Ovary (tissue), 9 donors: Measurements from ENCODE around the gene ZKSCAN7. TPM values are rescaled to one million over a fixed set of nuclear protein-coding genes. Genes with fewer than 3 reads are reported as not detected.
"Not testable (repeated sequence)": the region's sequence is repeated elsewhere in the genome, so short reads cannot be mapped to it uniquely, and the experiment has no call there.

Source experiments
- DNase-seq, 5 donors: peaks; one replicate each; pipeline ENCODE4 v3.0.0-alpha.2; 2019 to 2020
- H3K27ac ChIP-seq, 2 donors: fragments of 200-600 bp; one replicate each; pipeline versions ENCODE4 v1.5.1 to v1.8.0; 2019 to 2022
- H3K27me3 ChIP-seq: fragments of 200-600 bp; one replicate; pipeline ENCODE4 v1.8.0; 2022
- H3K36me3 ChIP-seq: fragments of 200-600 bp; sonication (generic); one replicate; pipeline ENCODE4 v1.5.1; 2019
- H3K4me1 ChIP-seq: one replicate; pipeline ENCODE4 v1.8.1; 2013; ENCODE audit warnings: mild to moderate bottlenecking, moderate library complexity; ENCODE audit not compliant: insufficient read depth
- H3K4me3 ChIP-seq: fragments of 200-600 bp; sonication (generic); one replicate; pipeline ENCODE4 v1.5.1; 2017
- H3K9me3 ChIP-seq, 2 donors: fragments of 200-600 bp in 1 of 2; sonication (generic) in 1 of 2; one replicate each; pipeline versions ENCODE4 v1.5.1 to v1.8.1; 2013 to 2019; ENCODE audit warnings: mild to moderate bottlenecking in 1 of 2, moderate library complexity in 1 of 2
- CTCF ChIP-seq, 3 donors: fragments of 450-650 bp in 2 of 3; fragments of 200-600 bp in 1 of 3; IDR thresholded peaks; one replicate each; pipeline versions ENCODE4 v1.5.1 to v1.8.0; 2016 to 2022; ENCODE audit warnings: antibody characterized with exemption in 3 of 3, mild to moderate bottlenecking in 1 of 3
- EP300 ChIP-seq: sonication (generic); formaldehyde crosslinking; IDR thresholded peaks from one replicate; pipeline ENCODE4 v1.6.1; 2017; ENCODE audit warnings: antibody characterized with exemption
- POLR2A ChIP-seq: fragments of 450-650 bp; IDR thresholded peaks from one replicate; pipeline ENCODE4 v1.6.1; 2017; ENCODE audit warnings: antibody characterized with exemption, mild to moderate bottlenecking, moderate library complexity
- WGBS, 3 donors: extraction: QIAGEN DNeasy Blood & Tissue Kit in 1 of 3; methylation state at CpG; one replicate each; pipeline versions ENCODE4 v1.1.5 to v1.1.7; 2013 to 2017; 5-methylcytosine and 5-hydroxymethylcytosine counted together
- intact Hi-C, 4 donors: fragments of 100-400 bp; cut with DNase I; formaldehyde crosslinking; loops; one replicate each; pipeline versions ENCODE4 v1.11.0 to v1.15.1; 2022 to 2023
- polyA plus RNA-seq, 2 donors: library from polyadenylated mRNA; stranded (reverse); fragments of 200-250 nt in 1 of 2; fragments of 350-450 nt in 1 of 2; fragmentation: Illumina TruSeq in 1 of 2; extraction: RNeasy Lipid Tissue Mini Kit (QIAGEN cat#74804) in 1 of 2; gene quantifications; one replicate each; pipeline ENCODE4 v1.2.3, GENCODE V29; 2013 to 2014
- total RNA-seq, 7 donors: library from RNA; depleted of rRNA in 2 of 7; stranded (reverse); fragments of >200 nt in 2 of 7; fragmentation: NEBNext Ultra II Directional in 3 of 7; extraction: Animal tissue kit (Norgen Biotek cat#: 25700) in 3 of 7; gene quantifications; one replicate each; pipeline versions ENCODE4 v1.1.0 to v1.2.4, GENCODE V29; 2016 to 2023
- donor health status: DM: no; HTN: no; CAD: no; lungs with moderate emphysema.
- donor health status: DM: no; HTN: no; CAD: no.
- donor health status: Bipolar disorder and iron deficiency.
- donor health status: DM: yes; HTN: yes; CAD: no.
- donor health status: DM: no; HTN: no; CAD: no.
- donor health status: DM: yes; HTN: yes; CAD: no.

Gene ZKSCAN7
- total and polyA plus RNA-seq, 9 donors, result 4.9 to 10.7 (median 7.7) TPM

GRCh38 chr3:44522494-44522933 lies 32.5 kb upstream of the ZKSCAN7 start:
- TF ChIP-seq POLR2A, result no peak
- no peak for TF ChIP-seq CTCF (IDR thresholded peaks at IDR 0.05)
- no peak for TF ChIP-seq EP300
- H3K36me3 ChIP-seq, result no peaks in the 10 kb centered on the region
- H3K4me1 ChIP-seq, result no peaks in the 10 kb centered on the region
- intact Hi-C loops, result no loop called here
- H3K27ac ChIP-seq, result no peak overlapping the region
- no peaks in the 10 kb centered on the region for H3K27me3 ChIP-seq
- no peaks in the 10 kb centered on the region for H3K9me3 ChIP-seq
- no peak for DNase-seq
- 35 to 42% (median 37%) methylated on average over 7 of the region's 7 CpGs for WGBS, 3 donors
- no peak overlapping the region for H3K4me3 ChIP-seq

GRCh38 chr3:44525060-44525459 lies 29.9 kb upstream of the ZKSCAN7 start:
- Histone ChIP-seq H3K4me3 (no peak overlapping the region), H3K36me3 (no peaks in the 10 kb centered on the region), H3K27me3 (no peaks in the 10 kb centered on the region), H3K9me3 (no peaks in the 10 kb centered on the region), H3K27ac (no peak overlapping the region), H3K4me1 (no peaks in the 10 kb centered on the region)
- no peak for DNase-seq
- TF ChIP-seq POLR2A (no peak), EP300 (no peak), CTCF (IDR thresholded peaks at IDR 0.05) (no peak)
- 80 to 84% (median 82%) methylated on average over 5 of the region's 5 CpGs for WGBS, 3 donors
- intact Hi-C loops, result no loop called here

- no peaks in the 10 kb centered on the region for H3K9me3 ChIP-seq
- no peaks in the 10 kb centered on the region for H3K4me1 ChIP-seq
- TF ChIP-seq CTCF (IDR thresholded peaks at IDR 0.05) (no peak), EP300 (no peak), POLR2A (no peak)
- no peaks in the 10 kb centered on the region for H3K36me3 ChIP-seq
- DNase-seq, result no peak
- no peaks in the 10 kb centered on the region for H3K27me3 ChIP-seq
- 25 to 52% (median 39%) methylated on average over 1 of the region's 1 CpG for WGBS, 3 donors
- H3K27ac ChIP-seq, result no peak overlapping the region
- intact Hi-C loops, result no loop called here
- no peak overlapping the region for H3K4me3 ChIP-seq
Observed at GRCh38 chr3:44529927-44530326, 25.1 kb upstream of the ZKSCAN7 start.

GRCh38 chr3:44530911-44531310 lies 24.1 kb upstream of the ZKSCAN7 start:
- DNase-seq, result no peak
- TF ChIP-seq POLR2A (no peak), CTCF (IDR thresholded peaks at IDR 0.05) (no peak), EP300 (no peak)
- H3K27me3 ChIP-seq, result no peaks in the 10 kb centered on the region
- H3K9me3 ChIP-seq, result no peaks in the 10 kb centered on the region
- no peaks in the 10 kb centered on the region for H3K4me1 ChIP-seq
- H3K27ac ChIP-seq, result no peak overlapping the region
- intact Hi-C loops, result no loop called here
- no peak overlapping the region for H3K4me3 ChIP-seq
- no peaks in the 10 kb centered on the region for H3K36me3 ChIP-seq
- 41 to 56% (median 52%) methylated on average over 2 of the region's 2 CpGs for whole genome bisulfite sequencing, 3 donors

- H3K4me1 ChIP-seq, H3K36me3 ChIP-seq, H3K9me3 ChIP-seq, intact Hi-C loops, H3K27me3 ChIP-seq, H3K4me3 ChIP-seq, DNase-seq, H3K27ac ChIP-seq: not testable (repeated sequence)
- 18 to 24% (median 21%) methylated on average over 4 of the region's 4 CpGs for WGBS, 3 donors
Observed at GRCh38 chr3:44534659-44535058, 20.3 kb upstream of the ZKSCAN7 start.
